Measurements from ENCODE around the gene PRDM15.
A peak's percentile ranks its signal among the peaks of the same experiment; 100 is the strongest.

The PRDM15 gene

GRCh38 chr21:41906770-41907169 lies 27.6 kb upstream of the PRDM15 start:
- no peak for DNase-seq

DNA sequence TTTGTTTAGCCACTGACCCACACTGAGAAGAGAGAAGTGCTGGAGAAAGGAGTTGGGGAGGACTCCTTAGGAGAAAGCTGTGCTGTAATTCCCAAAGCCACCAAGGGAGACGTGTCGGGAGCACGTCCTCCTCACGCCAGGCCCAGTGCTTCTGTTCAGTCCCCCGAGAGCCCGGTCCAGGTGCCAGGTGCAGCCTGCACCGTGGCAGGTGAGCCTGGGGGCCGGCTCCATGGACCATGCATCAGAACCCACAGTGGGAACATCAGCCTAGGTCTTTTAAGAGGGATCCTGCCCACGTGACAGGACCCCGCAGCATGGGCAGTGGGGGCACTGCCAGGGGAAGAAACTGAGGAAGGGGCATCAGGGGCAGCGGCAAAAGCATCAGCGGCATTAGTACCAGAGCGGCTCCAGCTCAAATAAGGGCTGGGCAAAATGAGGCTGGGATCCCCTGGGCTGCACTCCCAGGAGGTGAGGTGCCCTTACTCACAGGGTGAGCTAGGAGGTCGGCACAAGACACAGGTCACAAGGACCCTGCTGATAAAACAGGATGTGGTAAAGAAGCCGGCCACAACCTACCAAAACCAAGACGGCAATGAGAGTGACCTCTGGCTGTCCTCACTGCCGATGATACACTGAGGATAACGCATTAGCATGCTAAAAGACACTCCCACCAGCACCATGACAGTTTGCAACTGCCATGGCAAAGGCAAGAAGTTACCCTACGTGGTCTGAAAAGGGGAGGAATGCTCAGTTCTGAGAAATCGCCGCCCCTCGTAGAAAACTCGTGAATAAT lies 24.6 kb upstream of the PRDM15 start:
- DNase-seq, result no peak

DNA sequence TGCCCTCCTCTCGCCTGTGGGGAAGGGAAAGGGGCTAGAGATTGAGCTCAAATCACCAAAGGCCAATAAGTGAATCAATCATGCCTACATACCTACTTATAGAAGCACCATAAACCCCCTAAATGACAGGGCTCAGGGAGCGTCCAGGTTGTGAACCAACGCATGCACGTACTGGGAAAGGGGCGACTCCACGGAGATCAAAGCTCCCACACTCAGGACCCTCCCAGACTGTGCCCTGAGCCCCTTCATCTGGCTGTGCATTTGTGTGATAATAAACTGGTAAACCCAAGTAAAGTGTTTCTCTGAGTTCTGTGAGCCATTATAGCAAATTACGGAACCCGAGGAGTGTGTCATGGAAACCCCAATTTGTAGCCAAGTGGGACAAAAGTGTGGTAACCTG lies 23.8 kb upstream of the PRDM15 start:
- no peak for DNase-seq

DNA sequence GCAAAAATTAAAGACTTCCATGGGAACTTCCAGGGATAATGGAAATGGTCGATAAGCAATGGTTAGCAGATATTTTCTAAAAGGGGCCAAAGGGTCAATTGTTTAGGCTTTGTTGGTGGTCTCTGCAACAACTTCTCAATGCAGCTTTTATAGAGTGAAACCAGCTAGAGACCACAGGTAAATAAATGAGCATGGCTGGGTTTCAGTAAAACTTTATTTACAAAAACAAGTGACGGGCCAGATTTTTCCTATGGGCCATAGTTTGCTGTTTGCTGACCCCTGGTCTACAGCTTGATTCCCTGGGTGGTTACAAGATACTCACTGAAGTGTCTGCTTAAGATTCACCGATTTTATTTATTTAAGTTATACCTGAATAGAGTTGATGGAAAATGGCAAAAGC lies 22.6 kb upstream of the PRDM15 start:
- no peak for DNase-seq

DNA sequence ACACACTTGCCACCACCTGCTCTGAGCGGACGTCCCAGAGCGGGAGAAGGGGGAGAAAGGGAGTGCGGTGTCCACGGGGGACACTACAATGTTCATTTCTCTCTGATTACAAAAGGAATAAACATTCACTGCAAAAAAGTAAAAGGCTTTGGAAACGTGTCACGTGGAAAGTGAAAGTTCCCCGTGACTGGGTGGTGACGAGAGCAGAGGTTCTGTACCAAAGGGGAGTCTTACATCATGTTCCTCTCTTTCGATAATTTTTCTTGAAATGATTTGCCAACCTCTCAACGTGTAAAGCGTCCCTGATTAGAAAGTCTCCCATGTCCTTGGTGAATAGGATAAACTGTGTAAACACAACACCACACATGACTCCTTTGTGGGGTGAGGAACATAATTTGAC lies 22.0 kb upstream of the PRDM15 start:
- DNase-seq, result no peak

- DNase-seq, result no peak
Observed at GRCh38 chr21:41900401-41900800, 21.3 kb upstream of the PRDM15 start.

GRCh38 chr21:41899426-41900202 lies 20.5 kb upstream of the PRDM15 start:
- DNase-seq, result peak; percentile 12

- no peak for DNase-seq
Observed at GRCh38 chr21:41898998-41899397, 19.9 kb upstream of the PRDM15 start.

DNA sequence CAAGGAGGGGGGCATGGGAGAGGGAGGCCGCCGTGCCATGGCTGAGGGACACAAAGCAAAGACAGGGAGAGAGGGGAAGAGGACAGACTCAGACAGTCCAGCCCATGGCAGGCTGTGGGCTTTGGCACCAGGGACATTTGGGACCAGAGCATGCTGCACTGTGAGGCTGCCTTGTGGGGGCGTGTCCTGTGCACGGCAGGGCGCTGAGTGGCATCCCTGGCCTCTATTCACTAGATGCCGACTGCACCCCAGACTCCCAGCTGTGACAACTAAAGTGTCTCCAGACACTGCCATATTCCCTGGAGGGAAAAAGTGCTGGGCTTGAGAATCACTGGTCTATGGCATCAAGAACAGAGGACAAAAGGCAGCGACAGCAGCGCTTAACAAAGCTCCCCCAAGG lies 18.6 kb upstream of the PRDM15 start:
- no peak for DNase-seq

- no peak for DNase-seq
Observed at GRCh38 chr21:41897047-41897669, 18.0 kb upstream of the PRDM15 start.

DNA sequence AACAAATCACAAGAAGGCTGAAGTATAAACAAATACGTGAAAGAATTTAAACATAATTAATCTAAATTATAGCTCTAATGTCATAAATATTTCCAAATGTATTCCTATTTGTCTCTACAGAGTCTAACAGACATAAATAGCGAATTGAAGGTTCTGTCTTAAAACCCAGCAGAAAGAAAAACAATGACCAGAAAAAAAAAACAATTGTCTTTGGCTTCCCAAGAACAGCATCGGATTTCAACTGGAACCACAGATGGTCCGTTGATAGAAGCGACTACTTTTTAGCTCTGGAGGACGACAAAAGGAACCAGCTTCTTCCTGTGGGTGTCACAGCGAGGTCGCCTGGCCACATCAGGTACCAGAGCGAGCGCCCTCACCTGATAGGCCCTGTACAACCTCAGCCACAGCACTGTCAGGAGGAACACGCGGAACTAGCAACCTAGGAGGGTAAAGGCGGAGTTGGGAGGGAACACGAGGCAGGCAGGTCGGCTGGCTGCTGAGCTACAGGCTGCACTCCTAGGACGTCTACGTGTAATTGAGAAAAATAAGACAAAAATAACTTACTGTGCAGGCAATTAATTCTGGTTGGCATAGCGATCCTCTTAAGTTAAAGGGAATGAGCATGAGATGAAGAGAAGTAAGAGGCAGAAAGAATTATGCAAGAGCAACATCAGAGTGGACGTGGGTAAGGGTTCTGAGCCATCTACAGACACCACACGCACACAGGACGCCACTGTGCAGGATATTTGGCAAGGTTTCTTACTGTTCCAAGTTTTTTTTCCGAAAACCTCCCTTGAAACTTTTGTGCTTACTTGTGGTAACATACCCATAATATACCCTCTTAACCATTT lies 16.7 kb upstream of the PRDM15 start:
- DNase-seq, result peak; percentile 46

DNA sequence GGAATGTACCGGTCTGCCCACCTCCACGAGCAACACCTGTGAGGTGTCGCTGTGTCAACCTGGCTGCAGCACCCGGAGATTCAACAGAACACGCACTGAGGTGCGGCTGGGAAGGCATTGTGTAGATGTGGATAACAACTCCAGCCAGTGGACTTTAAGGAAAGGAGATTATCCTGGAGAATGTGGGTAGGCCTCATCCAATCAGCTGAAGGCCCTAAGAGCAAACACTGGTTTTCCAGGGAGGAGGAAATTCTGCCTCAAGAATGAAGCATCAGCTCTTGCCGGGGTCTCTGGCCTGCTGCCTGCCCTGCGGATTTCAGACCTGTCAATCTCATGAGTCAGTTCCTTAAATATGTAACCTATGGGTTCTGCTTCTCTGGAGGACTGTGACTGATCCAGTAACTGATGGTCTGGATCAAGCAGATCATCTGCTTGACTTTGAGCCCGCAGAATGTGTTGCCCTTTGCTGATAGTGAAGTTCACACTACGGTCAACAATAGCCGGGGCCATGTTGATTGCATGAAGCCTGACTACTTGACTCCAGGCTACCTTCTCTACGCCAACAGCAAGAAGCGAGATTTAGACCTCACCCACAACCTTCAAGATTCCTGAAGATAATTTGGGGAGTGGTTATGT lies 15.9 kb upstream of the PRDM15 start:
- DNase-seq, result no peak

DNA sequence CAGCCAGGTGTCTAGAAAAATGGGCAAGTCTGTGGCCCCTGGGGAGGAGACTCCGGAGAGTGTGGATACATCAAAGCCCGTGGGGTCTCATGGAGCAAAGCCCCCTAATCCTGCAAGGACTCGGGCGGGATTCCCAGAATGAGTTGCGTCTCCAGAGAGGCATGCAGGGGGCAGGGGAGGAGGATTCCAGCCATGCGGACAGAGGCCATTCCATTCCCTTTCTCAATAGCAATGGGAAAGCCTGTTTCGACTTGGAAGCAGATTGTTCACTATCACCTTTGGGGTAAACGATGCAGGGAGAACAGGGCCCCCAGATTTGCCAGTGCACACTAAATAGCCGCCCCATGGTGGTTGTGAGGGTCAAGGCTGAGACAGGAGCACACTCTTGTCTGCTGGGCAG lies 15.4 kb upstream of the PRDM15 start:
- DNase-seq, result no peak

- no peak for DNase-seq
Observed at GRCh38 chr21:41892726-41893125, 13.6 kb upstream of the PRDM15 start.

GRCh38 chr21:41891132-41891531 lies 12.0 kb upstream of the PRDM15 start:
- DNase-seq, result no peak

- DNase-seq, result no peak
Observed at GRCh38 chr21:41890355-41890754, 11.2 kb upstream of the PRDM15 start.

GRCh38 chr21:41888749-41889376 lies 9.7 kb upstream of the PRDM15 start:
- DNase-seq, result no peak

- DNase-seq, result no peak
Observed at GRCh38 chr21:41887667-41888066, 8.5 kb upstream of the PRDM15 start.

GRCh38 chr21:41886328-41886727 lies 7.2 kb upstream of the PRDM15 start:
- no peak for DNase-seq

DNA sequence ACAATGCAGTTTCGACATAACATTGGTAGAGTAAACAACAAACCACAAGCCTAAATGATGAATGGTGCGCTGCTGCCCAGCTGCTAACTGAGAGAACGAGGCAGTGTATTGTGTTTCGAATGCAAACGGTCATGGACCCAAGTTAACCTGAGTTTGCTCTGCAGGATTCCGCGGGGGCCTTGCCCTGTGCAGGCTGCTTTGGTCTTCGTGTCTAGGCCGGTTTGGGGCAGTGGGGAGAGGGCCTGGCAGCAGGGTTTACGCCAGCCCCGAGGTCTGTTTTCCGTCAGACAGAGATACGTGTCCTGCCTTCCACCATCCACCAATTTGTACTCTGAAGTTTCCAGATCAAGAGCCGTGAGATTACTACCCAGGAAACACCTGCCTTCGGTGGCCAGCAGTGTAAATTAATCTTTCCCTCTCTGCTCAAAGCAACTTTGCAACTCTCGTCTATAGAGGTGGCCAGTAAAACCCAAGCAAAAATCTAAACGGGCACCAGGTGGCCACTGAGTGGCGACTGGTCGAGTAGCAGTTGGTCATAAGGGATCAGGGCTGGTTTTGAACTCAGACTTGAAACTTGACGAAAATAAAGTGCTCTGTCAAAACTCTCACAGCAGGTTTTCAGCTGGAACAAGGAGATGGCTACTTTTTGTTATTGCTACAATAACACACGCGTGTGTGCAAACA lies 6.3 kb upstream of the PRDM15 start:
- no peak for DNase-seq

- DNase-seq, result no peak
Observed at GRCh38 chr21:41884501-41885030, 5.4 kb upstream of the PRDM15 start.
